Spleen (tissue), 11 donors: ENCODE results near the gene IFI44. TPM values are rescaled to one million over a fixed set of nuclear protein-coding genes. Genes with fewer than 3 reads are reported as not detected.

ENCODE experiments used
- DNase-seq: peaks from one replicate; pipeline ENCODE4 v3.0.0-alpha.2; 2020
- H3K27ac ChIP-seq, 8 donors: fragments of 200-600 bp; sonication (generic) in 7 of 8; 1 replicate in 4 of 8; 2 replicates in 4 of 8; pipeline versions ENCODE4 v1.5.0 to v1.8.0; 2016 to 2021; ENCODE audit warnings: inconsistent platforms in 4 of 8, mild to moderate bottlenecking in 4 of 8, moderate library complexity in 1 of 8
- H3K27me3 ChIP-seq, 7 donors: fragments of 200-600 bp; sonication (generic) in 6 of 7; replicated peaks in 1 of 7; 1 replicate in 4 of 7; 2 replicates in 3 of 7; pipeline versions ENCODE4 v1.5.0 to v1.8.0; 2016 to 2021; ENCODE audit warnings: inconsistent platforms in 3 of 7, mild to moderate bottlenecking in 1 of 7
- H3K36me3 ChIP-seq, 6 donors: fragments of 200-600 bp; sonication (generic) in 5 of 6; 1 replicate in 4 of 6; 2 replicates in 2 of 6; pipeline versions ENCODE4 v1.5.0 to v1.8.0; 2016 to 2021; ENCODE audit warnings: inconsistent platforms in 2 of 6
- H3K4me1 ChIP-seq, 6 donors: fragments of 200-600 bp; sonication (generic) in 5 of 6; 1 replicate in 3 of 6; 2 replicates in 3 of 6; pipeline versions ENCODE4 v1.5.0 to v1.8.0; 2016 to 2021; ENCODE audit warnings: inconsistent platforms in 3 of 6
- H3K4me3 ChIP-seq, 8 donors: fragments of 200-600 bp; sonication (generic) in 7 of 8; 1 replicate in 4 of 8; 2 replicates in 4 of 8; pipeline versions ENCODE4 v1.5.0 to v1.8.0; 2016 to 2021; ENCODE audit warnings: inconsistent platforms in 4 of 8, mild to moderate bottlenecking in 4 of 8, moderate library complexity in 2 of 8
- H3K9me3 ChIP-seq, 8 donors: fragments of 200-600 bp; sonication (generic) in 7 of 8; 1 replicate in 4 of 8; 2 replicates in 4 of 8; pipeline versions ENCODE4 v1.5.0 to v1.8.0; 2016 to 2021; ENCODE audit warnings: inconsistent platforms in 4 of 8
- CTCF ChIP-seq, 11 experiments: fragments of 200-600 bp in 7 of 11; fragments of 450-650 bp in 4 of 11; sonication (generic) in 4 of 11; IDR thresholded peaks in 8 of 11; conservative IDR thresholded peaks in 3 of 11; 1 replicate in 7 of 11; 2 replicates in 4 of 11; pipeline versions ENCODE4 v1.4.0 to v1.8.0; 2016 to 2021; ENCODE audit warnings: antibody characterized with exemption in 11 of 11, inconsistent platforms in 4 of 11, mild to moderate bottlenecking in 1 of 11
- POLR2A ChIP-seq, 3 donors: fragments of 450-650 bp; IDR thresholded peaks; one replicate each; pipeline ENCODE4 v1.5.1; 2017; ENCODE audit warnings: antibody characterized with exemption in 3 of 3, mild to moderate bottlenecking in 1 of 3
- POLR2AphosphoS5 ChIP-seq, 3 donors: sonication (generic); formaldehyde crosslinking; IDR thresholded peaks; one replicate each; pipeline ENCODE4 v1.5.1; 2017; ENCODE audit warnings: antibody characterized with exemption in 3 of 3
- WGBS, 5 donors: extraction: QIAGEN DNeasy Blood & Tissue Kit in 3 of 5; methylation state at CpG; one replicate each; pipeline versions ENCODE4 v1.1.5 to v1.1.7; 2013 to 2018; 5-methylcytosine and 5-hydroxymethylcytosine counted together
- intact Hi-C: fragments of 100-400 bp; cut with DNase I; formaldehyde crosslinking; loops from one replicate; pipeline ENCODE4 v1.15.0; 2023; ENCODE audit warnings: low total_unique reads
- polyA plus RNA-seq, 3 donors: library from polyadenylated mRNA; stranded (reverse); fragments of 200-250 nt; gene quantifications; one replicate each; pipeline ENCODE4 v1.2.1, GENCODE V29; 2013
- total RNA-seq, 7 donors: library from RNA; depleted of rRNA in 3 of 7; stranded (reverse); fragments of >200 nt in 3 of 7; fragmentation: NEBNext Ultra II Directional in 4 of 7; extraction: Animal tissue kit (Norgen Biotek cat#: 25700) in 4 of 7; gene quantifications; one replicate each; pipeline versions ENCODE4 v1.1.0 to v1.2.1, GENCODE V29; 2016 to 2021
- donor health status: healthy with polysubstance abuse.
- donor health status: DM: no; HTN: no; CAD: no; lungs with moderate emphysema.
- donor health status: DM: no; HTN: no; CAD: no.
- donor health status: Bipolar disorder and iron deficiency.
- donor health status: healthy.
- donor health status: DM: no; HTN: no; CAD: no.
- donor health status: DM: yes; HTN: yes; CAD: no.

The IFI44 gene
- total and polyA plus RNA-seq, 10 donors, result 32.3 to 107 (median 79.4) TPM

- Histone ChIP-seq H3K27ac (no peak overlapping the region), H3K36me3 (no peaks in the 10 kb centered on the region), H3K27me3 (peaks cover 0 to 8% (median 0%) of the 10 kb centered on the region in 7 donors), H3K4me1 (no peaks in the 10 kb centered on the region), H3K4me3 (no peak overlapping the region), H3K9me3 (no peaks in the 10 kb centered on the region)
- 66 to 86% (median 82%) methylated on average over 2 of the region's 2 CpGs for WGBS, 5 donors
- intact Hi-C loops, result loop anchor here (5.0 kb wide), 1 partner anchor 459 kb away; no protein-coding TSS in a partner anchor
- TF ChIP-seq POLR2A (IDR thresholded peaks at IDR 0.05) (no peak), CTCF (IDR thresholded peaks at IDR 0.05 in 8 of 11, conservative IDR thresholded peaks at IDR 0.05 in 3 of 11) (no peak), POLR2AphosphoS5 (IDR thresholded peaks at IDR 0.05) (no peak)
- no peak for DNase-seq
These were observed 43.4 kb upstream of the IFI44 start for GRCh38 chr1:78606274-78606673.

- no peaks in the 10 kb centered on the region for H3K36me3 ChIP-seq
- H3K9me3 ChIP-seq, result no peaks in the 10 kb centered on the region
- intact Hi-C loops, result loop anchor here (5.0 kb wide), 1 partner anchor 460 kb away; no protein-coding TSS in a partner anchor
- no peak for DNase-seq
- 82 to 93% (median 84%) methylated on average over 5 of the region's 5 CpGs for WGBS, 5 donors
- no peak overlapping the region for H3K27ac ChIP-seq
- no peak overlapping the region for H3K4me3 ChIP-seq
- TF ChIP-seq POLR2AphosphoS5 (IDR thresholded peaks at IDR 0.05) (no peak), CTCF (IDR thresholded peaks at IDR 0.05 in 8 of 11, conservative IDR thresholded peaks at IDR 0.05 in 3 of 11) (peak in 6 of 11 experiments; percentile 18 to 44 (median 40))
- no peaks in the 10 kb centered on the region for H3K4me1 ChIP-seq
- peaks cover 0 to 8% (median 0%) of the 10 kb centered on the region in 7 donors for H3K27me3 ChIP-seq
These were observed 42.2 kb upstream of the IFI44 start for GRCh38 chr1:78607334-78607927.

GRCh38 chr1:78607944-78608343, 41.7 kb upstream of the IFI44 start:
- WGBS, 5 donors, result 0 to 73% (median 60%) methylated on average over 1 to 4 of the region's 4 CpGs
- Histone ChIP-seq H3K4me3 (no peak overlapping the region), H3K27me3 (peaks cover 0 to 8% (median 0%) of the 10 kb centered on the region in 7 donors), H3K27ac (no peak overlapping the region), H3K36me3 (no peaks in the 10 kb centered on the region), H3K4me1 (no peaks in the 10 kb centered on the region), H3K9me3 (no peaks in the 10 kb centered on the region)
- DNase-seq, result no peak
- intact Hi-C loops, result loop anchor here (5.0 kb wide), 1 partner anchor 461 kb away; no protein-coding TSS in a partner anchor
- no peak for TF ChIP-seq POLR2A (IDR thresholded peaks at IDR 0.05)
- TF ChIP-seq CTCF (IDR thresholded peaks at IDR 0.05 in 8 of 11, conservative IDR thresholded peaks at IDR 0.05 in 3 of 11), result no peak
- TF ChIP-seq POLR2AphosphoS5 (IDR thresholded peaks at IDR 0.05), result no peak

GRCh38 chr1:78617615-78618026, 32.0 kb upstream of the IFI44 start:
- no peaks in the 10 kb centered on the region for H3K27me3 ChIP-seq
- 39 to 44% (median 43%) methylated on average over 7 of the region's 7 CpGs for WGBS, 5 donors
- peaks cover 5 to 56% (median 43%) of the 10 kb centered on the region in 6 donors for H3K4me1 ChIP-seq
- DNase-seq, result peak; percentile 79
- peak; percentile 50 to 90 (median 80) for TF ChIP-seq CTCF (IDR thresholded peaks at IDR 0.05 in 8 of 11, conservative IDR thresholded peaks at IDR 0.05 in 3 of 11)
- TF ChIP-seq POLR2A (IDR thresholded peaks at IDR 0.05), result no peak
- TF ChIP-seq POLR2AphosphoS5 (IDR thresholded peaks at IDR 0.05), result peak in 1 of 3 donors; percentile 39
- intact Hi-C loops, result loop anchor here (5.0 kb wide), 1 partner anchor 60 kb away; no protein-coding TSS in a partner anchor
- H3K27ac ChIP-seq, result peak overlapping the region in 3 of 8 donors; percentile 30 to 91 (median 84)
- H3K4me3 ChIP-seq, result peak overlapping the region in 1 of 8 donors; percentile 24
- H3K36me3 ChIP-seq, result no peaks in the 10 kb centered on the region
- no peaks in the 10 kb centered on the region for H3K9me3 ChIP-seq
